CD14-positive monocyte (primary cell): ENCODE data around the gene UGCG. TPM values are rescaled to one million over a fixed set of nuclear protein-coding genes. Genes with fewer than 3 reads are reported as not detected.

Source experiments
- DNase-seq, 3 donors: peaks; one replicate each; pipeline ENCODE4 v3.0.0-alpha.2; 2011 to 2022
- H2AFZ ChIP-seq: 2 replicates; pipeline ENCODE4 v1.6.0; 2012; ENCODE audit warnings: mild to moderate bottlenecking, low read depth, low read length, inconsistent platforms; ENCODE audit not compliant: insufficient read depth, poor library complexity, severe bottlenecking
- H3K27ac ChIP-seq, 2 donors: 1 replicate in 1 of 2; 2 replicates in 1 of 2; pipeline ENCODE4 v1.5.1; 2012 to 2013; ENCODE audit warnings: low read length in 2 of 2, control low read depth in 1 of 2, inconsistent platforms in 1 of 2, low read depth in 1 of 2, mild to moderate bottlenecking in 1 of 2
- H3K27me3 ChIP-seq, 2 donors: one replicate each; pipeline versions ENCODE4 v1.6.0 to v1.6.1; 2011 to 2013; ENCODE audit warnings: low read length in 2 of 2; ENCODE audit not compliant: control insufficient read depth in 2 of 2, insufficient read depth in 2 of 2
- H3K36me3 ChIP-seq, 2 donors: replicated peaks in 1 of 2; 1 replicate in 1 of 2; 2 replicates in 1 of 2; pipeline versions ENCODE4 v1.5.1 to v1.6.1; 2012 to 2013; ENCODE audit warnings: low read length in 2 of 2, control low read depth in 1 of 2, inconsistent platforms in 1 of 2, mild to moderate bottlenecking in 1 of 2; ENCODE audit not compliant: insufficient read depth in 2 of 2, control insufficient read depth in 1 of 2
- H3K4me1 ChIP-seq, 2 donors: 1 replicate in 1 of 2; 2 replicates in 1 of 2; pipeline versions ENCODE4 v1.5.1 to v1.6.1; 2012 to 2013; ENCODE audit warnings: low read length in 2 of 2, control low read depth in 1 of 2, inconsistent platforms in 1 of 2, mild to moderate bottlenecking in 1 of 2, moderate library complexity in 1 of 2; ENCODE audit not compliant: insufficient read depth in 2 of 2, control insufficient read depth in 1 of 2
- H3K4me2 ChIP-seq: replicated peaks from 2 replicates; pipeline ENCODE3; 2012; ENCODE audit warnings: low read length, moderate library complexity, mild to moderate bottlenecking; ENCODE audit not compliant: poor library complexity, severe bottlenecking; ENCODE audit errors: extremely low read depth
- H3K4me3 ChIP-seq, 3 experiments: fragments of 200-600 bp in 1 of 3; sonication (generic) in 1 of 3; replicated peaks in 1 of 3; 1 replicate in 2 of 3; 2 replicates in 1 of 3; pipeline ENCODE4 v1.5.1; 2011 to 2013; ENCODE audit warnings: low read length in 3 of 3, mild to moderate bottlenecking in 3 of 3, control low read depth in 2 of 3, low read depth in 2 of 3, inconsistent platforms in 1 of 3, moderate library complexity in 1 of 3
- H3K79me2 ChIP-seq: 2 replicates; pipeline ENCODE4 v1.6.0; 2012; ENCODE audit warnings: mild to moderate bottlenecking, control low read depth, inconsistent platforms, low read length, moderate library complexity; ENCODE audit not compliant: insufficient read depth
- H3K9ac ChIP-seq: 2 replicates; pipeline ENCODE4 v1.6.0; 2017; ENCODE audit warnings: low read length, mild to moderate bottlenecking; ENCODE audit not compliant: insufficient read depth, poor library complexity, severe bottlenecking
- H3K9me3 ChIP-seq, 2 donors: replicated peaks in 1 of 2; 1 replicate in 1 of 2; 2 replicates in 1 of 2; pipeline versions ENCODE4 v1.5.1 to v1.6.1; 2012 to 2013; ENCODE audit warnings: low read length in 2 of 2, control low read depth in 1 of 2; ENCODE audit not compliant: control insufficient read depth in 1 of 2, insufficient read depth in 1 of 2
- H4K20me1 ChIP-seq: 2 replicates; pipeline ENCODE4 v1.6.0; 2012; ENCODE audit warnings: mild to moderate bottlenecking, low read length, control low read depth, moderate library complexity; ENCODE audit not compliant: insufficient read depth
- H3K27ac Mint-ChIP-seq, 7 donors: one replicate each; pipeline ENCODE4 v1.8.0; 2020; ENCODE audit warnings: mild to moderate bottlenecking in 7 of 7, mixed read lengths in 7 of 7, moderate library complexity in 6 of 7, inconsistent platforms in 2 of 7
- H3K27me3 Mint-ChIP-seq, 3 donors: one replicate each; pipeline ENCODE4 v1.8.0; 2021 to 2022; ENCODE audit warnings: low read depth in 3 of 3, mild to moderate bottlenecking in 3 of 3, mixed read lengths in 3 of 3, moderate library complexity in 3 of 3, inconsistent platforms in 1 of 3
- H3K36me3 Mint-ChIP-seq, 2 donors: one replicate each; pipeline ENCODE4 v1.8.0; 2020; ENCODE audit warnings: mixed read lengths in 2 of 2, inconsistent platforms in 1 of 2, mild to moderate bottlenecking in 1 of 2
- H3K4me1 Mint-ChIP-seq: one replicate; pipeline ENCODE4 v1.8.0; 2020; ENCODE audit warnings: mild to moderate bottlenecking, mixed read lengths
- H3K4me3 Mint-ChIP-seq, 2 donors: one replicate each; pipeline ENCODE4 v1.8.0; 2020; ENCODE audit warnings: mild to moderate bottlenecking in 2 of 2, mixed read lengths in 2 of 2, moderate library complexity in 1 of 2
- H3K9me3 Mint-ChIP-seq, 7 donors: one replicate each; pipeline ENCODE4 v1.8.0; 2020 to 2022; ENCODE audit warnings: mixed read lengths in 7 of 7, mild to moderate bottlenecking in 6 of 7, moderate library complexity in 6 of 7, inconsistent platforms in 2 of 7
- CTCF ChIP-seq: fragments of 200-600 bp; IDR thresholded peaks from one replicate; pipeline ENCODE4 v1.8.0; 2022; ENCODE audit warnings: antibody characterized with exemption, mild to moderate bottlenecking
- WGBS: methylation state at CpG from one replicate; pipeline ENCODE4 v1.1.5; 2013; ENCODE audit warnings: missing lambda C conversion rate; ENCODE audit not compliant: insufficient coverage; 5-methylcytosine and 5-hydroxymethylcytosine counted together
- intact Hi-C, 2 donors: fragments of 100-400 bp; cut with micrococcal nuclease; formaldehyde crosslinking; loops; one replicate each; pipeline versions ENCODE4 v1.15.0 to v1.15.1; 2023
- polyA plus RNA-seq, 3 donors: library from polyadenylated mRNA; depleted of rRNA in 1 of 3; unstranded in 2 of 3; stranded (reverse) in 1 of 3; fragments of 300-500 nt in 2 of 3; fragments of >200 nt in 1 of 3; fragmentation: Illumina TruSeq in 2 of 3; gene quantifications; 1 replicate in 2 of 3; 2 replicates in 1 of 3; pipeline ENCODE4 v1.2.3, GENCODE V29; 2012 to 2021

Gene UGCG
- polyA plus RNA-seq, 3 donors = 2.7 to 7.9 (median 4.1) TPM

GRCh38 chr9:111952559-111952958 lies 55.9 kb downstream of the UGCG start:
- Histone ChIP-seq H3K4me1 (peaks cover 9 to 10% of the 10 kb centered on the region in 2 donors), H2AFZ (no peak overlapping the region), H3K9ac (no peak overlapping the region), H3K27ac (no peak overlapping the region), H3K9me3 (no peaks in the 10 kb centered on the region), H3K4me2 (no peak overlapping the region), H3K36me3 (no peaks in the 10 kb centered on the region), H3K4me3 (no peak overlapping the region), H3K79me2 (no peaks in the 10 kb centered on the region), H4K20me1 (no peaks in the 10 kb centered on the region), H3K27me3 (no peaks in the 10 kb centered on the region)
- H3K27me3 Mint-ChIP-seq = peaks cover 2 to 6% (median 5%) of the 10 kb centered on the region in 3 donors
- WGBS = no CpG with 5 or more reads among the region's 3 CpGs
- intact Hi-C loops = no loop called here
- no peak overlapping the region for H3K27ac Mint-ChIP-seq
- DNase-seq = no peak
- peaks cover 12% of the 10 kb centered on the region for H3K4me1 Mint-ChIP-seq
- no peaks in the 10 kb centered on the region for H3K9me3 Mint-ChIP-seq
- H3K36me3 Mint-ChIP-seq = no peaks in the 10 kb centered on the region
- no peak overlapping the region for H3K4me3 Mint-ChIP-seq
- no peak for TF ChIP-seq CTCF

- intact Hi-C loops = no loop called here
- Histone ChIP-seq H3K9ac (no peak overlapping the region), H3K4me2 (no peak overlapping the region), H3K79me2 (no peaks in the 10 kb centered on the region), H3K4me3 (no peak overlapping the region), H3K27me3 (no peaks in the 10 kb centered on the region), H3K36me3 (no peaks in the 10 kb centered on the region), H3K9me3 (no peaks in the 10 kb centered on the region), H3K27ac (no peak overlapping the region), H2AFZ (no peak overlapping the region), H3K4me1 (peaks cover 13 to 16% of the 10 kb centered on the region in 2 donors), H4K20me1 (no peaks in the 10 kb centered on the region)
- H3K36me3 Mint-ChIP-seq = no peaks in the 10 kb centered on the region
- no peaks in the 10 kb centered on the region for H3K9me3 Mint-ChIP-seq
- no peak for TF ChIP-seq CTCF
- WGBS = no CpG with 5 or more reads among the region's 3 CpGs
- peak overlapping the region in 1 of 2 donors; percentile 27 for H3K4me3 Mint-ChIP-seq
- H3K27me3 Mint-ChIP-seq = peaks cover 2 to 5% (median 5%) of the 10 kb centered on the region in 3 donors
- peak in 2 of 3 donors; percentile 10 to 55 for DNase-seq
- H3K27ac Mint-ChIP-seq = peak overlapping the region in 1 of 7 donors; percentile 75
- H3K4me1 Mint-ChIP-seq = peaks cover 21% of the 10 kb centered on the region
Observed at GRCh38 chr9:111953444-111953843, 56.8 kb downstream of the UGCG start.
